GM10248 (cell line): ENCODE data around the gene WT1.

ENCODE experiments used
- CTCF ChIA-PET: fragments of 300-600 bp; sonication (Branson Sonifier 250); formaldehyde crosslinking; extraction: SDS; loops from one replicate; lab custom pipeline; 2021; ENCODE audit warnings: antibody characterized with exemption; lab: Yijun Ruan, JAX
- POLR2A ChIA-PET: fragments of 350-650 bp; sonication (Branson Sonifier 250); formaldehyde crosslinking; extraction: SDS; loops from one replicate; lab custom pipeline; 2020; ENCODE audit warnings: antibody characterized with exemption; lab: Yijun Ruan, JAX
- DNase-seq: peaks from one replicate; pipeline ENCODE4 v3.0.0; 2012; ENCODE audit errors: extremely low spot score
- CTCF ChIP-seq: IDR thresholded peaks from 2 replicates; pipeline ENCODE4 v1.5.1; 2012; ENCODE audit warnings: mild to moderate bottlenecking, low read depth; ENCODE audit errors: extremely low read depth, missing control alignments, control extremely low read depth

WT1 gene

GRCh38 chr11:32426192-32426591, 9.1 kb downstream of the WT1 start:
- no peak for TF ChIP-seq CTCF
- ChIA-PET CTCF (interaction anchor here (2.2 kb wide), 1 partner anchor 12 kb away, joined by 6 read pairs; no protein-coding TSS in a partner anchor), POLR2A (no interaction called here)
- no peak for DNase-seq

DNA sequence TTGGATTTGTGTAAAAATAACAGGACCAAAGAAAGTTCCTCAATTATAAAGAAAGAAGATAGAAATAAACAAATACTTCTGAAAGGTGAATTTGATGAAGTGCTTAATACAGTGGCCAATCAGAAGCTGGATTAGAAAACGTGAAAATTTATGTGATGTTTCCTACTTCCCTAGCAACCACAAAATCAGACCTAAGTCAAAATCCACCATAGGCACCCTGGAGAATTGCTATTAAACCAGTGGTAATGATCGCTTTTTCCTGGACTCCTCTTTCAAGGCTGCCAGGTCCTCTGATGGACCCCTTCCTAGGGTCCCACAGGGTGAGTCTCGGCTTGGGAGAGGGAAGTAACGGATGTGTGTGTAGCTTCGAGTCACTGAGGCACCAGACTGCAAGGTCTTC, 9.6 kb downstream of the WT1 start:
- no peak for TF ChIP-seq CTCF
- DNase-seq, result no peak
- ChIA-PET CTCF (interaction anchor here (2.2 kb wide), 1 partner anchor 11 kb away, joined by 6 read pairs; no protein-coding TSS in a partner anchor), POLR2A (no interaction called here)

GRCh38 chr11:32422545-32422944, 12.8 kb downstream of the WT1 start:
- TF ChIP-seq CTCF, result no peak
- POLR2A ChIA-PET, result no interaction called here
- no peak for DNase-seq

GRCh38 chr11:32421992-32422391, 13.3 kb downstream of the WT1 start:
- ChIA-PET CTCF (interaction anchor here (1.1 to 2.4 kb wide), 3 partner anchors 11 to 480 kb away, joined by 3 to 12 read pairs (median 3); no protein-coding TSS in a partner anchor), POLR2A (no interaction called here)
- DNase-seq, result no peak
- no peak for TF ChIP-seq CTCF

More at GRCh38 chr11:32422545-32422944, 12.8 kb downstream of the WT1 start:
- CTCF ChIA-PET, result no interaction called here

- ChIA-PET CTCF (interaction anchor here (0.9 to 2.4 kb wide), 6 partner anchors 10 to 481 kb away, joined by 3 to 12 read pairs (median 3); no protein-coding TSS in a partner anchor), POLR2A (no interaction called here)
- TF ChIP-seq CTCF, result no peak
- no peak for DNase-seq
Measured at GRCh38 chr11:32420937-32421901, 14.1 kb downstream of the WT1 start.

DNA sequence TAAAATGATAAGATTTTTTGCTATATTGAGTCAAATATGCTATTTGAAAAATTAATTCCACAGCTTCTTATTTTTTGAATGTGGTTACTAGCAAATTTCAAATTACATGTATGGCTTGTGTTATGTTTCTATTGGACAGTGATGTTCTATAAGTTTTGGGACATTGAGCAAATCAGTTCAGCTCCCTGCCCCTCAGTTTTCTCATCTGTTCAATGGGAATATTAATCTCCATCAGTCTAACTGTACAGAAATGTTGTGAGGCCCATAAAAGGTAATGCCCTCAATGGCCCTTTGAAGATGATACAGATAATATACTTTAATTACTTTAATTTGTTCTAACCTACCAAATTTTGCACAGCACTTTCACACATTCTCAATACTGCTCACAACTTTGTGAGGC, 15.2 kb downstream of the WT1 start:
- POLR2A ChIA-PET, result no interaction called here

More for the DNA sequence above, 15.2 kb downstream of the WT1 start:
- TF ChIP-seq CTCF, result no peak
- no peak for DNase-seq
- CTCF ChIA-PET, result interaction anchor here (1.8 to 2.4 kb wide), 2 partner anchors 9 to 11 kb away, joined by 4 to 12 read pairs; no protein-coding TSS in a partner anchor
